Fibroblast of lung (primary cell): ENCODE measurements around the gene WIZ. TPM values are rescaled to one million over a fixed set of nuclear protein-coding genes. Genes with fewer than 3 reads are reported as not detected.

ENCODE experiments used
- DNase-seq, 2 donors: peaks; one replicate each; pipeline versions ENCODE4 v3.0.0 to v3.0.0-alpha.2; 2010; ENCODE audit warnings: low read depth in 2 of 2
- H2AFZ ChIP-seq: 2 replicates; pipeline ENCODE4 v1.5.1; 2012; ENCODE audit warnings: low read length, control low read depth, inconsistent platforms
- H3K27ac ChIP-seq: 2 replicates; pipeline ENCODE4 v1.5.1; 2011; ENCODE audit warnings: low read length, control low read depth; ENCODE audit not compliant: insufficient read depth
- H3K27me3 ChIP-seq: 2 replicates; pipeline ENCODE4 v1.5.1; 2011; ENCODE audit warnings: mild to moderate bottlenecking, low read length; ENCODE audit not compliant: control insufficient read depth, insufficient read depth
- H3K36me3 ChIP-seq: 2 replicates; pipeline ENCODE4 v1.5.1; 2011; ENCODE audit warnings: low read length; ENCODE audit not compliant: control insufficient read depth, insufficient read depth
- H3K4me1 ChIP-seq: 2 replicates; pipeline ENCODE4 v1.5.1; 2011; ENCODE audit warnings: low read length; ENCODE audit not compliant: control insufficient read depth, insufficient read depth; ENCODE audit errors: extremely low read depth
- H3K4me2 ChIP-seq: 2 replicates; pipeline ENCODE4 v1.5.1; 2011; ENCODE audit warnings: low read length, control low read depth; ENCODE audit not compliant: insufficient read depth; ENCODE audit errors: extremely low read depth
- H3K4me3 ChIP-seq, 4 experiments: fragments of 200-600 bp in 1 of 4; sonication (generic) in 1 of 4; replicated peaks in 1 of 4; 2 replicates each; pipeline ENCODE4 v1.5.1; 2011 to 2016; ENCODE audit warnings: low read length in 4 of 4, low read depth in 3 of 4, mild to moderate bottlenecking in 3 of 4, control low read depth in 2 of 4, inconsistent platforms in 1 of 4, mixed read lengths in 1 of 4; ENCODE audit not compliant: insufficient read depth in 1 of 4; ENCODE audit errors: control extremely low read depth in 1 of 4
- H3K79me2 ChIP-seq: 2 replicates; pipeline ENCODE4 v1.5.1; 2012; ENCODE audit warnings: mild to moderate bottlenecking, low read length, inconsistent platforms; ENCODE audit not compliant: control insufficient read depth, insufficient read depth
- H3K9ac ChIP-seq: 2 replicates; pipeline ENCODE4 v1.5.1; 2011; ENCODE audit warnings: mild to moderate bottlenecking, low read length, control low read depth; ENCODE audit not compliant: insufficient read depth
- H3K9me3 ChIP-seq: 2 replicates; pipeline ENCODE4 v1.5.1; 2012; ENCODE audit warnings: low read depth, low read length; ENCODE audit not compliant: control insufficient read depth, insufficient read depth
- H4K20me1 ChIP-seq: 2 replicates; pipeline ENCODE4 v1.5.1; 2011; ENCODE audit warnings: low read length; ENCODE audit not compliant: control insufficient read depth, insufficient read depth; ENCODE audit errors: extremely low read depth
- EZH2 ChIP-seq: IDR thresholded peaks from 2 replicates; pipeline ENCODE4 v1.5.1; 2012; ENCODE audit warnings: low read length, control low read depth, mild to moderate bottlenecking; ENCODE audit errors: missing control alignments
- polyA plus RNA-seq, 2 donors: library from polyadenylated mRNA; depleted of rRNA in 1 of 2; stranded (reverse) in 1 of 2; unstranded in 1 of 2; fragments of >200 nt; gene quantifications; 2 replicates each; pipeline ENCODE4 v1.2.1, GENCODE V29; 2011 to 2012; ENCODE audit warnings: missing spikeins in 1 of 2
- total RNA-seq: library from RNA; depleted of rRNA; stranded (reverse); fragments of >200 nt; gene quantifications from 2 replicates; pipeline ENCODE4 v1.2.1, GENCODE V29; 2014
- TF ChIP-seq, protein P1 (sequence below), 2 donors: IDR thresholded peaks in 1 of 2; conservative IDR thresholded peaks in 1 of 2; 1 replicate in 1 of 2; 2 replicates in 1 of 2; pipeline ENCODE4 v1.5.1; 2011 to 2012; ENCODE audit warnings: low read length in 2 of 2, control low read depth in 1 of 2, inconsistent platforms in 1 of 2, low read depth in 1 of 2, mild to moderate bottlenecking in 1 of 2

The WIZ gene
- total and polyA plus RNA-seq, 2 donors (not counting 1 experiment from before 2014, with no cell fraction given) = 7.5 to 9.7 TPM

DNA sequence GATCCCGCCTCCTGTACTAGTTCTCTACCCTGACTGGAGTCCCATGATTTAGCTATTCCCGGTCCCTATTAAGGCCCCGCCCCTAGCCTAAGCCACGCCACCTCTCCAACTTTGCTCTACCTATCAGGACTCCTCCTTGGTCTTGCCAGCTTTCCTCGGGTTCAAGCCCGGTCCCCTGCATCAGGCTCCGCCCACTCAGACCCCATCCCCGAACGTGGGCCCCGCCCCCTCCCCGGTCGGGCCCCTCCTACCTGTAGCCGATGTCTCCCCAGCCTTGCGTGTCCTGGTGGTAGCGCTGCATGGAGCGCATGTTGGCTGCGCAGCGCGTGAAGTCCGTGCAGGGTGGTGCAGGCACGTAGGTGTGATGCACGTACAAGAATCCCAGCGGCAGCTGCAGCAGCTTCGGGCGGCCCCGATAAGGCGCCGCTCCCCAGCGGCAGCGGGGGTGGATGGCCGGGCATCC, 21.9 kb upstream of the WIZ start:
- Histone ChIP-seq H3K79me2 (no peaks in the 10 kb centered on the region), H4K20me1 (no peaks in the 10 kb centered on the region), H3K4me2 (no peak overlapping the region), H3K4me3 (no peak overlapping the region), H3K9me3 (no peaks in the 10 kb centered on the region), H3K4me1 (no peaks in the 10 kb centered on the region), H2AFZ (no peak overlapping the region), H3K27me3 (peaks cover 7% of the 10 kb centered on the region), H3K27ac (no peak overlapping the region), H3K36me3 (no peaks in the 10 kb centered on the region), H3K9ac (no peak overlapping the region)
- no peak for DNase-seq
- TF ChIP-seq EZH2 = no peak
- TF ChIP-seq, protein P1, sequence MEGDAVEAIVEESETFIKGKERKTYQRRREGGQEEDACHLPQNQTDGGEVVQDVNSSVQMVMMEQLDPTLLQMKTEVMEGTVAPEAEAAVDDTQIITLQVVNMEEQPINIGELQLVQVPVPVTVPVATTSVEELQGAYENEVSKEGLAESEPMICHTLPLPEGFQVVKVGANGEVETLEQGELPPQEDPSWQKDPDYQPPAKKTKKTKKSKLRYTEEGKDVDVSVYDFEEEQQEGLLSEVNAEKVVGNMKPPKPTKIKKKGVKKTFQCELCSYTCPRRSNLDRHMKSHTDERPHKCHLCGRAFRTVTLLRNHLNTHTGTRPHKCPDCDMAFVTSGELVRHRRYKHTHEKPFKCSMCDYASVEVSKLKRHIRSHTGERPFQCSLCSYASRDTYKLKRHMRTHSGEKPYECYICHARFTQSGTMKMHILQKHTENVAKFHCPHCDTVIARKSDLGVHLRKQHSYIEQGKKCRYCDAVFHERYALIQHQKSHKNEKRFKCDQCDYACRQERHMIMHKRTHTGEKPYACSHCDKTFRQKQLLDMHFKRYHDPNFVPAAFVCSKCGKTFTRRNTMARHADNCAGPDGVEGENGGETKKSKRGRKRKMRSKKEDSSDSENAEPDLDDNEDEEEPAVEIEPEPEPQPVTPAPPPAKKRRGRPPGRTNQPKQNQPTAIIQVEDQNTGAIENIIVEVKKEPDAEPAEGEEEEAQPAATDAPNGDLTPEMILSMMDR (conservative IDR thresholded peaks at IDR 0.05 in 1 of 2, IDR thresholded peaks at IDR 0.05 in 1 of 2; ENCODE audit: low read depth in 1 of 2, low read length in 2 of 2) = no peak

GRCh38 chr19:15469513-15470297, 19.9 kb upstream of the WIZ start:
- TF ChIP-seq, protein P1 (conservative IDR thresholded peaks at IDR 0.05 in 1 of 2, IDR thresholded peaks at IDR 0.05 in 1 of 2; ENCODE audit: low read depth in 1 of 2, low read length in 2 of 2) = no peak
- TF ChIP-seq EZH2 = no peak
- Histone ChIP-seq H3K36me3 (no peaks in the 10 kb centered on the region), H3K4me3 (peak overlapping the region in 1 of 4 experiments; percentile 12), H3K4me1 (no peaks in the 10 kb centered on the region), H4K20me1 (no peaks in the 10 kb centered on the region), H3K4me2 (peak overlapping the region; percentile 25), H3K27me3 (peaks cover 7% of the 10 kb centered on the region), H3K9me3 (no peaks in the 10 kb centered on the region), H2AFZ (no peak overlapping the region), H3K27ac (no peak overlapping the region), H3K9ac (no peak overlapping the region), H3K79me2 (no peaks in the 10 kb centered on the region)
- no peak for DNase-seq

DNA sequence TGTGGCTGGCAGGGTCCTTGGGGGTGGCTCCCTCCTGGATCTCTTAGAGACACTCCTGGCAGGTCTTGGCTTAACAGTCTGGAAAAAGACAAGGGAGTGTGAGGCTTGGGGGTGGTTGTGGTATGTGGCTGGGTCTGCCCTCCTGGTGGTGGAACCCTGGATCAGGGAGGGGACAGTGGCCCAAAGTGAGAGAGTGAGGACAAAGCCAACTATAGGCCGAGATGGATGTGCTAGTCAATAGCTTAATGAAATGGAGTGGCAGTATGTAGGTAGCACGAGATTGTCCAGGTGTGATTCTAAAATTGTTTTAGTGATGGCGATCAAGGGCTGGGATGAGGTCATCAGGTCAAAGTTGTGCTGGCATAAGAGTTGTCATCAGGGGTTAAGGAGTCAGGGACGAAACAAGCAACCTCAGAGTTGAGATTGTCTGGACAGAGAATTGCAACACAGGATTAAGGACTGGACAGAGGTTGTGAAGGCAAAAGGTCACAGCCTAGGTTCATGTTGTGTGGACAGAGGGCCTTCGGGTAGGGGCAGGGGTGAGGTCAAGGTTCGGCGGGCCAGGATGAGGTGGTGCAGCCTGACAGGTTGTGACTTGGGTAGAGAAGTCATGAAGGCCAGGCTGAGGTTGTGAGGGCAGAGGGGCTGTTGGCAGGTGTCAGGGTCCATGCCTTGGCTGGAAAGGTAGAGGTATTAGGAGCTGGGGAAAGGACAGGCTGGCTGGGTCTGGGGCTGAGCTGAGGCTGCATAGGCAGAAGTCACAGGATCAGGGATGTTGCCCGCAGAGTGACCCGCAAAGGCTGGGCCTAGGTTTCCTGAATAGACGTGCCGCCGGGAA, 19.1 kb upstream of the WIZ start:
- H3K36me3 ChIP-seq = no peaks in the 10 kb centered on the region
- no peak for TF ChIP-seq EZH2
- TF ChIP-seq, protein P1 (conservative IDR thresholded peaks at IDR 0.05 in 1 of 2, IDR thresholded peaks at IDR 0.05 in 1 of 2; ENCODE audit: low read depth in 1 of 2, low read length in 2 of 2) = no peak
- H3K4me1 ChIP-seq = no peaks in the 10 kb centered on the region
- H3K4me2 ChIP-seq = no peak overlapping the region
- H3K9me3 ChIP-seq = no peaks in the 10 kb centered on the region
- H3K79me2 ChIP-seq = no peaks in the 10 kb centered on the region
- H4K20me1 ChIP-seq = no peaks in the 10 kb centered on the region
- no peak for DNase-seq
- H3K9ac ChIP-seq = no peak overlapping the region
- H3K4me3 ChIP-seq = no peak overlapping the region
- H2AFZ ChIP-seq = no peak overlapping the region
- no peak overlapping the region for H3K27ac ChIP-seq
- peaks cover 7% of the 10 kb centered on the region for H3K27me3 ChIP-seq
